PFSK-1 (cell line): ENCODE measurements around the gene CCDC197.

Source experiments
- FOXP2 ChIP-seq: optimal IDR thresholded peaks from 2 replicates; pipeline ENCODE3; 2011; ENCODE audit warnings: borderline replicate concordance, control low read depth, inconsistent platforms; ENCODE audit not compliant: insufficient read depth; ENCODE audit errors: extremely low read length, extremely low read depth
- POLR2AphosphoS5 ChIP-seq: IDR thresholded peaks from 2 replicates; pipeline ENCODE4 v1.6.1; 2012; ENCODE audit warnings: low read depth, mild to moderate bottlenecking, control low read depth, low read length, moderate library complexity
- SIN3A ChIP-seq: IDR thresholded peaks from 2 replicates; pipeline ENCODE4 v1.6.1; 2012; ENCODE audit warnings: mild to moderate bottlenecking, low read length, moderate library complexity, borderline replicate concordance; ENCODE audit not compliant: insufficient read depth
- TAF1 ChIP-seq: IDR thresholded peaks from 2 replicates; pipeline ENCODE4 v1.6.1; 2012; ENCODE audit warnings: low read length, control low read depth, borderline replicate concordance; ENCODE audit not compliant: insufficient read depth
- TF ChIP-seq, protein P1 (sequence below), 2 experiments: IDR thresholded peaks; 2 replicates each; pipeline versions ENCODE4 v1.6.1 to v1.8.0; 2011 to 2012; ENCODE audit warnings: low read depth in 2 of 2, low read length in 2 of 2, control low read depth in 1 of 2, inconsistent platforms in 1 of 2, mild to moderate bottlenecking in 1 of 2, moderate library complexity in 1 of 2; ENCODE audit not compliant: insufficient read depth in 1 of 2

The CCDC197 gene

DNA sequence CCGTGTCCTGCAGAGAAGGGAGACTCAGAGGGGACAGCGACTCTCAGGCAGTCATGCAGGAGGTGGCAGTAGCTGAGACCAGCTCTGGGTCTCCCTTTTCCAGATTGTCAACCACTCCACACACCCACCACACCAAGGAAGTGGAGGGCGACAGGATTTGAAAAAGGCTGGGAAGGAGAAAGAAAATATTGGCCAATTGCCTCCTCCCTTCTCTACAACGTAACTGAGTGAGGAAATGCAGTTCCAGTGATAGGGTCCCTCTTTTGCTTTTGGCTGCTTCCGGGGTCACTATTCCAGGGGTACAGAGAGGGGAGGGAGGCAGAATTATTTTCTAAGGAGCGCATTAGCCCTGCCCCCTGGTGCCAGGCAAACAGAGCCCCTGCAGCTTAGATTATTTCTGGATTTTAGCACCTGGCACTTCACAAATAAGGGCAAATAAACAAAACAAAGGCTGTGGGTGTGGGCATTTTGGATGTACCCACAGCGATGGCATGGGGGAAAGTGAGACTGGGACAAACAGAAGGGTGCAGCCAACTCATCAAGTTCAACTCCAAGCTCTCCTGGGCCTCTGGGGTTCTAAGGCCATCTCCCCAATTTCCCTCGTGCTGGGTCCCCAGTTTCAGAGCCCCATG, 41.1 kb upstream of the CCDC197 start:
- TF ChIP-seq, protein P1, sequence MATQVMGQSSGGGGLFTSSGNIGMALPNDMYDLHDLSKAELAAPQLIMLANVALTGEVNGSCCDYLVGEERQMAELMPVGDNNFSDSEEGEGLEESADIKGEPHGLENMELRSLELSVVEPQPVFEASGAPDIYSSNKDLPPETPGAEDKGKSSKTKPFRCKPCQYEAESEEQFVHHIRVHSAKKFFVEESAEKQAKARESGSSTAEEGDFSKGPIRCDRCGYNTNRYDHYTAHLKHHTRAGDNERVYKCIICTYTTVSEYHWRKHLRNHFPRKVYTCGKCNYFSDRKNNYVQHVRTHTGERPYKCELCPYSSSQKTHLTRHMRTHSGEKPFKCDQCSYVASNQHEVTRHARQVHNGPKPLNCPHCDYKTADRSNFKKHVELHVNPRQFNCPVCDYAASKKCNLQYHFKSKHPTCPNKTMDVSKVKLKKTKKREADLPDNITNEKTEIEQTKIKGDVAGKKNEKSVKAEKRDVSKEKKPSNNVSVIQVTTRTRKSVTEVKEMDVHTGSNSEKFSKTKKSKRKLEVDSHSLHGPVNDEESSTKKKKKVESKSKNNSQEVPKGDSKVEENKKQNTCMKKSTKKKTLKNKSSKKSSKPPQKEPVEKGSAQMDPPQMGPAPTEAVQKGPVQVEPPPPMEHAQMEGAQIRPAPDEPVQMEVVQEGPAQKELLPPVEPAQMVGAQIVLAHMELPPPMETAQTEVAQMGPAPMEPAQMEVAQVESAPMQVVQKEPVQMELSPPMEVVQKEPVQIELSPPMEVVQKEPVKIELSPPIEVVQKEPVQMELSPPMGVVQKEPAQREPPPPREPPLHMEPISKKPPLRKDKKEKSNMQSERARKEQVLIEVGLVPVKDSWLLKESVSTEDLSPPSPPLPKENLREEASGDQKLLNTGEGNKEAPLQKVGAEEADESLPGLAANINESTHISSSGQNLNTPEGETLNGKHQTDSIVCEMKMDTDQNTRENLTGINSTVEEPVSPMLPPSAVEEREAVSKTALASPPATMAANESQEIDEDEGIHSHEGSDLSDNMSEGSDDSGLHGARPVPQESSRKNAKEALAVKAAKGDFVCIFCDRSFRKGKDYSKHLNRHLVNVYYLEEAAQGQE (IDR thresholded peaks at IDR 0.05; ENCODE audit: insufficient read depth in 1 of 2, low read depth in 2 of 2, low read length in 2 of 2) = no peak
- TF ChIP-seq TAF1 (no peak), FOXP2 (no peak), SIN3A (no peak), POLR2AphosphoS5 (no peak)

DNA sequence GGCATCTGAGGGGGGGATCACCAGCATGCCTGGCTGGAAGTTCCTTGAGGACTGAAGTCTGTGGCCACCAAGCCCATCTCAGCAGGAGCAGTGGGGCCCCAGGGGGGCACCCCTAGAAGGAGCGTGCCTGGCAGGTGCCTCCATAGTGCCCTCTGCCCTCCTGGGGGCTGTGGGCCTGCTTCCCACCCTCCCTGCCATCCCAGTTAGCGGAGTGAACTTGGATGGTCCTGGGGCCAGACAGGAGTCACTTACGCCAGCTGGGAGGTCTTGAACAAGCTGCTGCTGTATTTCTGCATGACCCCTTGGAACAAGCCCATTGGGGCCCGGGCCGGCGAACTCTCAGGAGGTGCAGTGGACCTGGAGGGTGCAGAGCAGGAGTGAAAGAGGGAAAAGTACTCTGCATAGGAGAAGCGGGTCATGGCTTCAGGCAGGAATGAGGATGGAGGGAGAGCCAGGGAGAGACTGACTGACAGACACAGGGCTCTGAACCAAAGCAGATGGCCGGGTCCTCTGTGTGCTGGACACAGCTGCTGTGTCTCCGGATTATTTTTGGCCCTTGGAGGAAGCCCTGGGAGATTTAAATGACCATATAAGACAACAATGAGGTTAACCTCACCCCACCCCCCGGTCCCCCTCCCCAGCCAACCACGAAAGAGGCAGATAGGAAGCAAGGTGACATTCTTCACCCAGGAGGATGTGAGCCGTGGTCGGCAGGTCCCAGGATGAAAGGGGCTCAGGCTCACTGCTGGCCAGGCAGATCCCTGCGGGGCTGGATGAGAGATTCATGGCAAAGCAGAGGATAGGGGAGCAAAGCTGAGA, 40.4 kb upstream of the CCDC197 start:
- TF ChIP-seq POLR2AphosphoS5 (no peak), SIN3A (no peak), FOXP2 (no peak), TAF1 (no peak)
- TF ChIP-seq, protein P1 (IDR thresholded peaks at IDR 0.05; ENCODE audit: insufficient read depth in 1 of 2, low read depth in 2 of 2, low read length in 2 of 2) = no peak

DNA sequence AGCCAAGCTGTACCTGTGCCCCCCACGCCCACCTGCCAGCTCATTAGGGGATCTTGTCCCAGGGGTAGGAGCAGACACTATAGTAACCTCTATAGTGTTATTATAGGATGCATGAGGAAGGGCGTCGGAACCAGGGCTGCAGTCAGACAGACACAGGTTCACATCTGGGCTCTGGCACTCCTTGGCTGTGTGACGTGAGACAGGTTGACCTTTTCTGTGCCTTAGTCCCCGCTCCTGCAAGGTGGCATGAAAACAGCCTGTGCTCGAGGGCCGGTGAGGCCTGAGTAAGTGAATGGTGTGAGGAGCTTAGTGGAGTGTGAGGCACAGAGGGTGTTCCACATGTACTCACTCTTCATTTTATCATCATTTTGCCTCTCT, 39.8 kb upstream of the CCDC197 start:
- no peak for TF ChIP-seq FOXP2
- TF ChIP-seq SIN3A = no peak
- TF ChIP-seq POLR2AphosphoS5 = no peak
- TF ChIP-seq, protein P1 (IDR thresholded peaks at IDR 0.05; ENCODE audit: insufficient read depth in 1 of 2, low read depth in 2 of 2, low read length in 2 of 2) = no peak
- no peak for TF ChIP-seq TAF1

DNA sequence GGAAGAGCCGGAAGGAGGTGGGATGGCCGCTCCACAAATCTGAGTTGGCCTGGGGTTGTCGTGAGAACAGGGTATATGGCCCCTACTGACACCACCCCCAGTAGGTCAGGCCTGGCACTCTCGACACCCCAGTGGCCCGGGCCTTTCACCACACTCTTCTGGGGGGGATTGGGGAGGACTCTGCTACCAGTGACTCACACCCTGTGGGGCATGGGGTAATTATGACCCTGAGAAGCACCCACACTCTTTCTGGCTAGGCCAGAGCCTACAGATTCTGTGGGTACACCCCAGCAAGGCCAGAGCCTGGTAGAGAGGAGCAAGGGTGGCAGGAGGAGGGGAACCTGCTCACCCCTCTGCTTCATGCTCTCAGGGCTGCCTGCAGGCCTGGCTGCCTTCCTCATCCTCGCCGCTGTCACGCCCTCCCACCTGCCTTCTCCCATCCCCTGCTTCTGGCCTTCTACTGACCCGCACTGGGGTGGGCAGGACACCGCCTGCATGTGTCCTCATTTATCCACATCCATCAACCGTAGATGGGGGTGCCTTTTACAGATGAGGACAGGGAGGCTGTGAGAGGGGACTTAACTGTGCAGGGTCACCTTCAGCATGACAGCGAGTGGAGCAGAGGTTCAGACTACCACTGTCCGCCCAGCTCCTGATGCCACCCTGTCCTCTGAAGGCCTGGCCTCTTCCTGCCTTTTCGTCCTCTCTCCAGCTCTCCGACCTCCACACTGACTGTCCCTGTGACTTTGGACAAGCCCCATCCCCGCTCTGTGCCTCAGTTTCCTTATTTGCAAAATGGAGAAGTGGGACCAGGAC, 39.1 kb upstream of the CCDC197 start:
- TF ChIP-seq POLR2AphosphoS5 (no peak), TAF1 (no peak), FOXP2 (no peak), SIN3A (no peak)
- TF ChIP-seq, protein P1 (IDR thresholded peaks at IDR 0.05; ENCODE audit: insufficient read depth in 1 of 2, low read depth in 2 of 2, low read length in 2 of 2) = no peak
